NT2/D1 (cell line): ENCODE data around the gene LRCH3.

Source experiments
- SUZ12 ChIP-seq: IDR thresholded peaks from 2 replicates; pipeline ENCODE4 v1.6.1; 2011; ENCODE audit not compliant: insufficient read length, insufficient read depth; ENCODE audit errors: extremely low read depth
- YY1 ChIP-seq: IDR thresholded peaks from 2 replicates; pipeline ENCODE4 v1.6.1; 2011; ENCODE audit not compliant: insufficient read length, insufficient read depth
- ZNF274 ChIP-seq: IDR thresholded peaks from 2 replicates; pipeline ENCODE4 v1.6.1; 2011; ENCODE audit warnings: mild to moderate bottlenecking, low read depth, low read length

DNA sequence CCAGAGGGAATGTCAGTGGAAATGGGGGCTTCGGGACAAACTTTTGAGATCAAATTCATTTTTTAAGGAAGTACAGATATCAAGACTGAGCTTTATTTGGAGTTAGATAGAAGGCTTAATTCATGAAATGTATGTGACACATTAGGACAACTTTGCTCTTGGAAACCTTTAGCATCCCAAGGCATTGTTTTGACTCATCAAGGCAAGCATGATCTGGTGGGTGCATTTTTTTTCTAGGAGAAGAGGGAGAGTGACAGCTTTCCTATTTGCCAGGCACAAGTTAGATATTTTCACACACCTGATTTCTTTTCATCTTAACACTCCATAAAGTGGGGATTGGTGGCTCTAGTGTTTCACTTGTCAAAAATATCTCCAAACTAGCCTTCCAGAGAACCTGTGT, 97.5 kb downstream of the LRCH3 start:
- no peak for TF ChIP-seq ZNF274
- TF ChIP-seq SUZ12: no peak
- no peak for TF ChIP-seq YY1
